GM12875 (cell line): ENCODE data around the gene PDE4D.
"Not testable (repeated sequence)": the region's sequence is repeated elsewhere in the genome, so short reads cannot be mapped to it uniquely, and the experiment has no call there.

Source experiments
- H3K4me3 ChIP-seq: one replicate; pipeline ENCODE4 v1.5.1; 2011; ENCODE audit warnings: low read depth, low read length, control low read depth
- CTCF ChIP-seq: IDR thresholded peaks from 2 replicates; pipeline ENCODE4 v1.5.1; 2011; ENCODE audit warnings: low read depth, mild to moderate bottlenecking, control low read depth, inconsistent platforms, low read length, moderate library complexity, borderline replicate concordance; ENCODE audit not compliant: insufficient read depth

PDE4D gene

DNA sequence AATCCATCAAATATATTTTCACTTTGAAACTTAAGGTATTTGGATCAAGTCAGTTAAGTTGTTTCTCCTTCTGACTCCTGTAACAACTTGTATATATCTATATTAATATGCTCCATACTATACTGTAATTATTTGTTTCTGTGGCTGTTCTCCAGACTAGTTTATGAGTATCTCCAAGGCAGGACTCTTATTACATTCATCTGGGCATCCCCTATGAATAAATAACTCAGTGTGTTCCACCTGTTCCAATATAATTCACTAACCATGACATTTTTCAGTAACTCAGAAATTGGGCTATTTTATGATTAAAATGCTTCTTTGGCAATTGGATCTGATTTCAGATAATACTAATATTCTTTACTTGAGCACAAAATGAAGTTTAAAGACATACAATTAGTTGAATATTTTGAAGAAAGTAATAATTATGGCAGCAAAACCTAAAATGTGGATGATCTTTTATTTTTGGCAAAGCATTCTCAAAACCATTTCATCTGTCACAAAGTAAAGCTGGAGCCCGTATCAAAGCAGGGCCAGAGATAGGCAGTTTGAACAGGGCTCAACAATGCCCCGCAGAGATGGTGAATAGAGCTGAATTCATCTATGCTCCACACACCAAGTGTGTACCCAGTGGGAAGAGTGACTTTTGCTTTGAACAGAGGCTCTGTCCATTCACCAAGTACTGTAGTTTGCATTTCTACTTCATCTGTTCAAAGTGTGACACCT is 314.3 kb downstream of the PDE4D start:
- no peak overlapping the region for H3K4me3 ChIP-seq
- no peak for TF ChIP-seq CTCF

GRCh38 chr5:59577485-59577884 is 316.0 kb downstream of the PDE4D start:
- no peak for TF ChIP-seq CTCF
- H3K4me3 ChIP-seq, result no peak overlapping the region

DNA sequence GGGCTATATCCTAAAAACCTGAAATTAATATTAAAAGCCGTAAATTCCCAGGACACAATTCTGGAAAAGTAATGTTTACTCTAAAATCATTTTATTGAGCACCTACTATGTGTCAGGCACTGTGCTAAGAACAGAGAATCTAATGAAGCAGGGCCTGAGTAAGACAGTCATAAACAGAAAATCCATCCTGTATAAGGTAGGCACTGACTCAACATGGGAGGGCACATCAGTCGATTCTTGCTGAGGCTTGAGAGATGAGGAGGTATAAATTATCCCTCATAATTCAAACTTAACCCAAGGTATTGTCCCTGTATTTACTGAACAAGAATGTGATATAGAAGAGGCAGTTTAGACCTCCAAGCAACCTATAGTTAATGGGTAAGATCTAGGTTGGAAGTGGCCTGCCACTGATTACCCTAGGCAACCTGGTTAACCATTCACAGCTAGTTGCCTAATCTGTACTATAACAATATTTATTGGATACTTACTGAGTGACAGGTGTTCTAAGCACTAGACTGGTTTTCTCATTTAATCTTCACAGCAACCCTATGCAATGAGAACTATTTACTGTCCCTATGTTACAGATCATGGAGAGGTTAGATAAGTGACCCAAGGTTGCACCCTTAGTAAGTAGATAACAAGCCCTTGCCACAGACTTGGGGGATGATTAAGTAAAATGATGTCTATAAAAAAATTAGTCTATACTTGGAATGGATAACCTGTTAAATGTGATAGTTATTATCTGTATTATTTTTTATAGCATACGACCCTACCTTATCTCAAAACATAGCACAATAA is 317.7 kb downstream of the PDE4D start:
- no peak overlapping the region for H3K4me3 ChIP-seq
- no peak for TF ChIP-seq CTCF

GRCh38 chr5:59573509-59573908 is 320.0 kb downstream of the PDE4D start:
- H3K4me3 ChIP-seq, result not testable (repeated sequence)

GRCh38 chr5:59571067-59571466 is 322.5 kb downstream of the PDE4D start:
- TF ChIP-seq CTCF, result no peak
- no peak overlapping the region for H3K4me3 ChIP-seq

DNA sequence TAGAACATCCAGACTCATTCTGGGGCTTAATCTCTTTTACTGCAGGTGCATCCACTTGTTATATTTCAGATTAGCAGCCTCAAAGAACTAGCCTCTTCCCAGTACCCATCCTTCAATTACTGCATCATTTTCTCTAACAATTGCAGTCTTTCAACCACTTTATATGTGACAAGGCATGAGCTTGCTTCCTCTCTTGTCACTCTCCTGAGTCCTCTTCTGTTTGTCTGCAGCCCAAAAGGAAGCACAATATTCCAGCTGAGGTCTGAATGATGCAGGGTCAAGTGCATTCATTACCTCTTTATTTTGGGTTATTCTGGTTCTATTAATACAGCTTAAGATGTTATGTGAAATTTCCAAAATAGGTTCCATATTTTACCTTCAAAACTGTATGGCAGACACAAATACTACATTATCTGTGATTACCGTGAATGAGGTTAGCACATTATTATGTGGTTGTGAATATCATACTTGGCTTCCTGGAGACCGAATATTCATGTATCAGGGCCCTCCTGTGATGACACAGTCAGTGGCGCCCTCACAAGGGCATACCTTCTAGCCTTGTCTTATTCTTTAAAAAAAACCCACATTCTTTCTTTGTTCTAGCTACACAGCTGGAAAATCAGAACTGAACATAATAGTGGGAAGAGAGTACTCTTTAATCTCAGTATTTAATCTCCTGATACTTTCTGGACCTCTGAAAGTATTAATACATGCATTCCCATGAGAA is 323.8 kb downstream of the PDE4D start:
- TF ChIP-seq CTCF, result no peak
- no peak overlapping the region for H3K4me3 ChIP-seq

GRCh38 chr5:59569158-59569557 is 324.4 kb downstream of the PDE4D start:
- no peak overlapping the region for H3K4me3 ChIP-seq
- no peak for TF ChIP-seq CTCF
